Measurements from ENCODE around the gene KIRREL2.
"Not testable (repeated sequence)": the region's sequence is repeated elsewhere in the genome, so short reads cannot be mapped to it uniquely, and the experiment has no call there.

Gene KIRREL2

DNA sequence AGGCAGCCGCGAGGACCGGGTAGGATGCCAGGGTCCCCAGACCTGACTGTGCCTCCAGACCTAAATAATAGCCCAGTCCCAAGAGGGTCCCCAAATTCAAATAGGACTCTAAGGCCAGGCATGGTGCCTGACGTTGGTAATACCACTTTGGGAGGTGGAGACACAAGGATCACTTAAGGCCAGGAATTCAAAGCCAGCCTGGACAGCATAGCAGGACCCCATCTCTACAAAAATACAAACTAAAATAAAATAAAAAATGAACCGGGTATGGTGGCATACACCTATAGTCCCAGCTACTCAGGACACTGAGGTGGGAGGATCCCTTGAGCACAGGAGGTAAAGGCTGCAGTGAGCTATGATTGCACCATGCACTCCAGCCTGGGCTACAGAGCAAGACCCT, 6.3 kb downstream of the KIRREL2 start:
- DNase-seq, result no peak
- in situ Hi-C loops (cut with MboI; ENCODE audit: low pct_unique_long_range_greater_than_20kb, low sequenced_read_pairs), result no loop called here

- in situ Hi-C loops (cut with MboI; ENCODE audit: low pct_unique_long_range_greater_than_20kb, low sequenced_read_pairs), result no loop called here
- DNase-seq, result no peak
Measured at GRCh38 chr19:35868172-35868822, 11.6 kb downstream of the KIRREL2 start, which contains the start of gene APLP1. Gene APLP1 (plus strand): TSS chr19:35868574. CDS start chr19:35868637, 63 bp downstream.

- DNase-seq, result no peak
- in situ Hi-C loops (cut with MboI; ENCODE audit: low pct_unique_long_range_greater_than_20kb, low sequenced_read_pairs), result no loop called here
Measured at GRCh38 chr19:35868823-35869326, 12.2 kb downstream of the KIRREL2 start.

- peak; percentile 94 for DNase-seq
- in situ Hi-C loops (cut with MboI; ENCODE audit: low pct_unique_long_range_greater_than_20kb, low sequenced_read_pairs), result no loop called here
Measured at GRCh38 chr19:35869327-35870123, 12.8 kb downstream of the KIRREL2 start.

GRCh38 chr19:35870124-35870736, 13.5 kb downstream of the KIRREL2 start:
- DNase-seq, result not testable (repeated sequence)

DNA sequence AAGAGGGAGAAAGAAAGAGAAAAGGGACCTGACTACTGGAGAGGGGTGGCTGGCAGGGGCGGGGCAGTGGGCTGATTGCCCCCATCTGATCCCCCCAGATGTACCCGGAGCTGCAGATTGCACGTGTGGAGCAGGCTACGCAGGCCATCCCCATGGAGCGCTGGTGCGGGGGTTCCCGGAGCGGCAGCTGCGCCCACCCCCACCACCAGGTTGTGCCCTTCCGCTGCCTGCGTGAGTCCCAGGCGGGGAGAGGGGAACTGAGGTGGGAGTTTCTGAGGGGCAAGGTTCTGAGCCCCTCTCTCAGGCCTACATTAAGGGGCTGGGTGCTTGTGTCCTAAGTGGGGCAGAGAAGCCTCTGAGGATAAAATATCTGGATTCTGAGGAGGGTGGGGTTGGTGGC, 14.1 kb downstream of the KIRREL2 start:
- no peak for DNase-seq
- in situ Hi-C loops (cut with MboI; ENCODE audit: low pct_unique_long_range_greater_than_20kb, low sequenced_read_pairs), result no loop called here

More at GRCh38 chr19:35870124-35870736, 13.5 kb downstream of the KIRREL2 start:
- in situ Hi-C loops (cut with MboI; ENCODE audit: low pct_unique_long_range_greater_than_20kb, low sequenced_read_pairs), result not testable (repeated sequence)

DNA sequence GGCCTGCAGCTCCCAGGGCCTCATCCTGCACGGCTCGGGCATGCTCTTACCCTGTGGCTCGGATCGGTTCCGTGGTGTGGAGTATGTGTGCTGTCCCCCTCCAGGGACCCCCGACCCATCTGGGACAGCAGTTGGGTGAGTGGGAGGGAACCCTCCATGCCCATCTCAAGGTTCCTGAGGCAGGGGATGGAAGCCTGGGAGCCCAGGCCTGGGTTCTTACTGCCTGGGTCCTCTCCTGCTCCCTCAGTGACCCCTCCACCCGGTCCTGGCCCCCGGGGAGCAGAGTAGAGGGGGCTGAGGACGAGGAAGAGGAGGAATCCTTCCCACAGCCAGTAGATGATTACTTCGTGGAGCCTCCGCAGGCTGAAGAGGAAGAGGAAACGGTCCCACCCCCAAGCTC, 14.9 kb downstream of the KIRREL2 start:
- in situ Hi-C loops (cut with MboI; ENCODE audit: low pct_unique_long_range_greater_than_20kb, low sequenced_read_pairs), result no loop called here
- no peak for DNase-seq

GRCh38 chr19:35872180-35872579, 15.5 kb downstream of the KIRREL2 start:
- in situ Hi-C loops (cut with MboI; ENCODE audit: low pct_unique_long_range_greater_than_20kb, low sequenced_read_pairs), result no loop called here

DNA sequence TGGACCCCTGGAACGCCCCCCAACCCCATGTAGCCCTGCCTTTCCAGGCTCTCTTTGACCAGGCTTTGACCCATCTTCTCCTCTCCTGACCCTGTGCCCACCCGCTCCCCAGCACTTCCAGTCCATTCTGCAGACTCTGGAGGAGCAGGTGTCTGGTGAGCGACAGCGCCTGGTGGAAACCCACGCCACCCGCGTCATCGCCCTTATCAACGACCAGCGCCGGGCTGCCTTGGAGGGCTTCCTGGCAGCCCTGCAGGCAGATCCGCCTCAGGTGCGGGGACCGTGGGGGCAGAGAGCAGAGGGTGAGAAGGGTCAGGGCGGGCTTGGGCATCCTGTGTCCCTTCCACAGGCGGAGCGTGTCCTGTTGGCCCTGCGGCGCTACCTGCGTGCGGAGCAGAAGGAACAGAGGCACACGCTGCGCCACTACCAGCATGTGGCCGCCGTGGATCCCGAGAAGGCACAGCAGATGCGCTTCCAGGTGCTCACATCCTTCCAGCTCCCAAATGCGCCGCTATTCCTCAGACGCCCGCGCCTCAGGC, 17.8 kb downstream of the KIRREL2 start:
- in situ Hi-C loops (cut with MboI; ENCODE audit: low pct_unique_long_range_greater_than_20kb, low sequenced_read_pairs), result no loop called here
- DNase-seq, result no peak

More at GRCh38 chr19:35872180-35872579, 15.5 kb downstream of the KIRREL2 start:
- DNase-seq, result no peak

DNA sequence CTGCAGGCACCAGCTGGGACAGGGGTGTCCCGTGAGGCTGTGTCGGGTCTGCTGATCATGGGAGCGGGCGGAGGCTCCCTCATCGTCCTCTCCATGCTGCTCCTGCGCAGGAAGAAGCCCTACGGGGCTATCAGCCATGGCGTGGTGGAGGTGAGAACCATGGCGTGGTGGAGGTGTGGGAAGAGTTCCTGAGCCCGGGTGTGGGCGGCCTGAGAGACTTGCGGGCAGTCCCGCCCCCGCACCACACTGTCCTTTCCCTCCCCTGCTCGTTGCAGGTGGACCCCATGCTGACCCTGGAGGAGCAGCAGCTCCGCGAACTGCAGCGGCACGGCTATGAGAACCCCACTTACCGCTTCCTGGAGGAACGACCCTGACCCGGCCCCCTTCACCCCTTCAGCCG, 22.4 kb downstream of the KIRREL2 start:
- in situ Hi-C loops (cut with MboI; ENCODE audit: low pct_unique_long_range_greater_than_20kb, low sequenced_read_pairs), result no loop called here
- DNase-seq, result no peak

DNA sequence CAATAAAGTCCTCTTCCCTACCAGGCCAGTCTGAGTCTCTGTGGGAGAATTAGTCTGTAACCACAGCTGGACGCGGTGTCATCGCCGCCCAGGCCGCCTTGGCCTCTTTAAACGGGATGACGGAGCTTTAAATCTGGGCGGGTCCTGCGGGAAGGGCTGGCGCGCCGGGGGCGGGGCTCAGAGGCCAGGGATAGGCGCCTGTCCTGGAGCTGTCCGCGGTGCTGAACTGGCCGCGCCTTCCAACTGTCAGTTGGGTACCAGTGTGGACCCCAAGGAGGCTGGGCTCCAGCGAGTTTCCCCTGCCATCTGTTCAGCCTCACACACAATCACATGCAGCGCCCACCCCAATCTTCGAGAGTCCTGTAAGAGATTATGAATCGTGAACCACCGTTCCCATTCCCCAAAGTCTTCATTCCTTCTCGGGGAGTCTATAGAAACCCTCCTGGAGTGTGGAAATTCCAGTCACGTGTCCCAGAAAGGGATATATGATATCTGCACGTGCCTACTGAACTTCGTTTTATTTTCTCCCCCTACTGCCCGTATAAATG, 23.1 kb downstream of the KIRREL2 start:
- DNase-seq, result peak; percentile 89
- in situ Hi-C loops (cut with MboI; ENCODE audit: low pct_unique_long_range_greater_than_20kb, low sequenced_read_pairs), result no loop called here

DNA sequence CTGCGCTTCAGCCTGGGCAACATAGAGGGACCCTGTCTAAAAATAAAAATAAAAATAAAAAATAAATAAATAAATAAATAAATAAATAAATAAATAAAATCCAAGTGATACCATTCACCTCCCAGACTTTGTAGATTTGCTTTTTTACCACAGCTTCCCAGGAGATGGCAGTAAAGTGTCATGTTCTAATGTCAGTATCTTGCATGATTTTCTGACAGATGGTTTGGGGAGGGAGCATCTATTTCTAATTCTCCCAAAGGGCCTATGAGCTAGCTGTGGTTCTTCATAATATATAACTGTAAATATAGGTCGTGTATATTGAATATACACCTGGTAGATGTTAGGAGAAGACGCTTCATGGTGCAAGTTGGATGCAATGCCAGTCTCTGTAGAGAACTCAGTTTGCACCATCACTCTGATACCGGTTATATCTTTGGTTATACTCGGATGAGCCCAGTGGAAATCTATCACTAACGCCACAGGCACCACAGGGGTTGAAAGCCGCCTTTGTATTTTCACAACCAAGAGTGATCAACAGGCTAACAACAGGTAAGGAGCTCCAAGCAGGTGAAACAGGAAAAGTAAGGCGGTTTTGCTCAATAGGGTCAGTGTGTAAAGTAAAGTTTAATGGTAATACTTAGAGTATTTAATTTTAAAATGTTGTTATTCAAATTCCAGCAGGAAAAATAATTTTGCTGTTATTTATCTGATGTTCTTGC, 25.6 kb downstream of the KIRREL2 start:
- peak; percentile 83 for DNase-seq
- in situ Hi-C loops (cut with MboI; ENCODE audit: low pct_unique_long_range_greater_than_20kb, low sequenced_read_pairs), result no loop called here

- DNase-seq, result no peak
- in situ Hi-C loops (cut with MboI; ENCODE audit: low pct_unique_long_range_greater_than_20kb, low sequenced_read_pairs), result no loop called here
Measured at GRCh38 chr19:35883882-35884281, 27.2 kb downstream of the KIRREL2 start.

DNA sequence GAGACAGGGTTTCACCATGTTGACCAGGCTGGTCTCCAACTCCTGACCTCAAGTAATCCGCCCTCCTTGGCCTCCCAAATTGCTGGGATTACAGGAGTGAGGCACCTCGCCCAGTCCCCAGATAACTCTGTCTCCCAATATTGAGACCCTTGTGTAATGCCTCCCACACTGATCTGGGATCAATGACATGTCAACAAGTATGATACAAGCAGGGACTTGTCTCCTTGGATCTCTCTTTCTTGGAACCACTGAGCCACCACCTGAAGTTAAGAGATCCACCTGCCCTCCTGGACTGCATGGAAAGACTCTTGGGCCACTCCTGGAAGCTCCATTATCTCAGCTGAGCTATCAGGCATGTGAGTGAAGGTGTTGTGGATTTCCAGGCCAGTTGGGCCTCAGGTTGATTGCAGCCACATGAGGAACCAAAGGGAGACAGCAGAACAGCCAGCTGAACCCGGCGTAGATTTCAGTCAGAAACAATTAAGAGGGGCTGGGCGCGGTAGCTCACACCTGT, 28.6 kb downstream of the KIRREL2 start:
- DNase-seq, result no peak
- in situ Hi-C loops (cut with MboI; ENCODE audit: low pct_unique_long_range_greater_than_20kb, low sequenced_read_pairs), result no loop called here

DNA sequence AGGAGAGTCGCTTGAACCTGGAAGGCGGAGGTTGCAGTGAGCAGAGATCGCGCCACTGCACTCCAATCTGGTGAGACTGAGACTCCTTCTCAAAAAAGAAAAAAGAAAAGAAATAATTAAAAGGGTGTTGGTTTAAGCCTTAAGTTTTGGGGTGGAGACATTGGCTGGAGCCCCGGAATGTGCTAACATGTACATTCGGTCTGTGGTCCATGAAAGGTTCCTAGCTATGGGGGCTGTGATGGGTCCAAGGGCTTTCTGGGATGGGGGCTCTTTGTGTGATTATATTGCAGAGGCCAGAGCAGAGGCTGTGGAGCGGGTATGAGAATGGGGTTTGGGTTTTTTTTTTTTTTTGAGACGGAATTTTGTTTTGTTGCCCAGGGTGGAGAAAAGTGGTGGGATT, 29.2 kb downstream of the KIRREL2 start:
- no peak for DNase-seq
- in situ Hi-C loops (cut with MboI; ENCODE audit: low pct_unique_long_range_greater_than_20kb, low sequenced_read_pairs), result no loop called here

DNA sequence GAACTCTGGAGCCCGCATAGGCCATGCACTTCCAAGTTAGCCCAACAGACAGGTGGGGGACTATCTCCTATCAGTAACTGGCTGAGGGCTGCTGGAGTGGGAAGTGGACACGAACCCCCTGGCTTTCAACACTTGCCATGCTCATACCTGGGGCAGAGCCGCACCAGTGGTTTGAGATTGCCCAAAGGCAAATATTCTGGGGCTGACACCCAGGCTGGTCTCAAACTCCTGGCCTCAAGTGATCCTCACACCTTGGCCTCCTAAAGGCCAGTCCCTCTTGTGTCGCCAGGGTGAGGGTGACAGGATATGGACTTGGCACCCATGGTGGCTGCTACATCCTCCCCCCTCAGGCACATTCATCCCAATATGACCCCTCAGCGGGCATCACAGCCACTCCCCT, 30.5 kb downstream of the KIRREL2 start:
- no peak for DNase-seq
- in situ Hi-C loops (cut with MboI; ENCODE audit: low pct_unique_long_range_greater_than_20kb, low sequenced_read_pairs), result no loop called here

DNA sequence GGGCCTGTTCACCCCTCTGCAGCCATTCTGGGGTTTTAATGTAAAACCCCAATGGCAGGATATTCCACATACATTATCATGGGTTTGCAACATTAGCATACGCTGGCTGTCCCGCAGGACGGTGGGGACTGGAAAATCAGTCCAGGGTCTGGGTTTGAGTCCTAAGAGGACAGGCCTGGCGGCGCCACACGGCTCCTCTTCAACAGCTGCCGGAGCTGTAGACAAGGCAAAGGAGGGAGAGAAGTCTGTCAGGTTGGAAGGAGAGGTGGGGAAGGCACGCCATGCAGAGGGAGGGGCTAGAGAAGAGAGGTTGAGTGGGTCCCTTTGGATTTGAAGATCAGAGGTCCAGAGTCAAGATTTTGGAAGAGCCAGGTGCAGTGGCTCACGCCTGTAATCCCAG, 31.7 kb downstream of the KIRREL2 start:
- in situ Hi-C loops (cut with MboI; ENCODE audit: low pct_unique_long_range_greater_than_20kb, low sequenced_read_pairs), result no loop called here
- DNase-seq, result no peak

DNA sequence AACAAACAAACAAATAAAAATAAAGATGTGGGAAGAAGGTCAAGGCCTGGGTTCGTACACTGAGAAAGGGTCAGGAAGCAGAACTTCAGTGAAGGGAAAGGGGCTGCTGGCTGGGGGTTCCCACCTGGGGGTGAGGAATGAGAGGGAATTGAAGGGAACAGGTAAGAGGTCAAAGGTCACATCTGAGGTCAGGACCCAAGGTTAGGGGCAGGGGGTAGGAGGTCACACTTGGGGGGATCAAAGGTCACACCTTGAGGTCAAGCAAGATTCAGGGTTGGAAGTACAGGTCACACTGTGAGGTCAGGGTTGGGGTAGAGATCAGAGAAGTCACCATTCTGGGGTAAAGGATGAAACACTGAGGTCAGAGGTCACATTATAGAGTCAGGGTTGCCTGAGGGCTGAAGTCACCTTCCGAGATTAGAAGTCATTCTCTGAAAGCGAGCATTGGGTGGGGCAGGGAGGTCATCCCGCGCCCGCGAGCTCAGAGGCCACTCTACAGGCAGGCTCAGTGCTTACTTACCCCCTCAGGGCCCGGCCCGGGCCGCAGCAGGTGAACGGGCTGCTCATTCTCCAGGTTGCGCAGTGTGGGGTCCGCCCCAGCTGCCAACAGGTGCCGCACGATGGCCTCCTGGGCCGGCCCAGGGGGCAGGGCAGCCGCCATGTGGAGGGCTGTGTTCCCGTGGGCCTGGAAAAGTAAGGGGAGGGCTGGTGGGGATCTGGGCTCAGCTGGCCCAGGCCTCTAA, 32.8 kb downstream of the KIRREL2 start:
- no peak for DNase-seq
- in situ Hi-C loops (cut with MboI; ENCODE audit: low pct_unique_long_range_greater_than_20kb, low sequenced_read_pairs), result no loop called here
